ENCODE measurements around the gene XRCC1. TPM values are rescaled to one million over a fixed set of nuclear protein-coding genes. Genes with fewer than 3 reads are reported as not detected.

The XRCC1 gene
- total and polyA plus RNA-seq, 10 of the 15 experiments (the other 5 are each of a cell fraction or from before 2014, with no cell fraction given): 2.0 to 51.1 (median 33.7) TPM

DNA sequence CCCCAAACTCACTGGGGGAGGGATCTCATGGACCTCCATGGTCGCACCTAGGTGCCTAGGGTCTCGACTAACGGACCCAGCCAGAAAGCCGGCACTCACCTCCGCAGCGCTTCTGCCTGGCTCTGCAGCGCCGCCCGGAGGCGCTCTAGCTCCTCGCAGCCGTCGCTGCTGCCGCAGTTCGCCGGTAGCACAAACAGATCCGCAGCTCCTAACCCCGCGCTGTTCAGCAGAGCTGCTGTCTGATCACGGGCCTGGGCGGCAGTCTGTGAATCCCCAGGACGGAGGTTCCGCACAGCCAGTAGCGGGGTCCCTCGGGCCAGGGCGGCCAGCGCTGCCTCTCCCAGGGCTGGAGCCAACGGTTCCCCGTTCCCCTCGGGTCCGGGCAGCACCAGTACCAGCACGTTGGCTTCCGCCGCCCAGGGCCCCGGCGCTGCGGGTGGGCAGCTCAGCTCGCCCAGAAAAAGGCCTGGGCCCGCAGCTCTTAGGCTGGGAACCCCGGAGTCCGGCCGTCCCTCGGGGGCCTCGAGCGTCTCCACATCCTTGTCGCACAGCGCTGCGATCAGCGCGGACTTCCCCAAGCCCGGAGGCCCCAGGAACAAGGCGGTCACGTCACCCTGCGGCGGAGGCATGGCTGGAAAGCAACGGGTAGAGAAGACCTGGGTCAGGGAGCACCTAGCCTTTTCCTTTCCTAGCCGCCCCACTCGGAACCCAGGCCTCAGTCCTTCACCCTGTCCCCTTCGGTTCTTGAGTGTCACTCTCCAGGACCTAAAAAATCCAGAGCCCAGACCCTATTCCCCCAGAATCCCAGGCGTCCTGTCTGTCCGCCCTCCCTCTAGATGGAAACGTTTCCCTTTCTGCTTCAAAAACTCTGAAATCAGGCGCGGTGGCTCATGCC, 19.6 kb upstream of the XRCC1 start (continued):
- TF ChIP-seq, protein P1, sequence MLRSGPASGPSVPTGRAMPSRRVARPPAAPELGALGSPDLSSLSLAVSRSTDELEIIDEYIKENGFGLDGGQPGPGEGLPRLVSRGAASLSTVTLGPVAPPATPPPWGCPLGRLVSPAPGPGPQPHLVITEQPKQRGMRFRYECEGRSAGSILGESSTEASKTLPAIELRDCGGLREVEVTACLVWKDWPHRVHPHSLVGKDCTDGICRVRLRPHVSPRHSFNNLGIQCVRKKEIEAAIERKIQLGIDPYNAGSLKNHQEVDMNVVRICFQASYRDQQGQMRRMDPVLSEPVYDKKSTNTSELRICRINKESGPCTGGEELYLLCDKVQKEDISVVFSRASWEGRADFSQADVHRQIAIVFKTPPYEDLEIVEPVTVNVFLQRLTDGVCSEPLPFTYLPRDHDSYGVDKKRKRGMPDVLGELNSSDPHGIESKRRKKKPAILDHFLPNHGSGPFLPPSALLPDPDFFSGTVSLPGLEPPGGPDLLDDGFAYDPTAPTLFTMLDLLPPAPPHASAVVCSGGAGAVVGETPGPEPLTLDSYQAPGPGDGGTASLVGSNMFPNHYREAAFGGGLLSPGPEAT (IDR thresholded peaks at IDR 0.05; ENCODE audit: low read depth): 0 out of 2 replicates have a peak, but pooled peaks have one; percentile 42
- TF ChIP-seq ZNF207 (IDR thresholded peaks at IDR 0.05; ENCODE audit: borderline replicate concordance): no peak
- TF ChIP-seq YBX1 (IDR thresholded peaks at IDR 0.05): no peak
- no peak for TF ChIP-seq JUND (IDR thresholded peaks at IDR 0.05; ENCODE audit: low read depth, low read length)
- 0 out of 4 replicates have a peak, but pooled peaks of 1 of the 2 experiments have one; percentile 6 for TF ChIP-seq IKZF2 (IDR thresholded peaks at IDR 0.05)
- TF ChIP-seq, protein P2, sequence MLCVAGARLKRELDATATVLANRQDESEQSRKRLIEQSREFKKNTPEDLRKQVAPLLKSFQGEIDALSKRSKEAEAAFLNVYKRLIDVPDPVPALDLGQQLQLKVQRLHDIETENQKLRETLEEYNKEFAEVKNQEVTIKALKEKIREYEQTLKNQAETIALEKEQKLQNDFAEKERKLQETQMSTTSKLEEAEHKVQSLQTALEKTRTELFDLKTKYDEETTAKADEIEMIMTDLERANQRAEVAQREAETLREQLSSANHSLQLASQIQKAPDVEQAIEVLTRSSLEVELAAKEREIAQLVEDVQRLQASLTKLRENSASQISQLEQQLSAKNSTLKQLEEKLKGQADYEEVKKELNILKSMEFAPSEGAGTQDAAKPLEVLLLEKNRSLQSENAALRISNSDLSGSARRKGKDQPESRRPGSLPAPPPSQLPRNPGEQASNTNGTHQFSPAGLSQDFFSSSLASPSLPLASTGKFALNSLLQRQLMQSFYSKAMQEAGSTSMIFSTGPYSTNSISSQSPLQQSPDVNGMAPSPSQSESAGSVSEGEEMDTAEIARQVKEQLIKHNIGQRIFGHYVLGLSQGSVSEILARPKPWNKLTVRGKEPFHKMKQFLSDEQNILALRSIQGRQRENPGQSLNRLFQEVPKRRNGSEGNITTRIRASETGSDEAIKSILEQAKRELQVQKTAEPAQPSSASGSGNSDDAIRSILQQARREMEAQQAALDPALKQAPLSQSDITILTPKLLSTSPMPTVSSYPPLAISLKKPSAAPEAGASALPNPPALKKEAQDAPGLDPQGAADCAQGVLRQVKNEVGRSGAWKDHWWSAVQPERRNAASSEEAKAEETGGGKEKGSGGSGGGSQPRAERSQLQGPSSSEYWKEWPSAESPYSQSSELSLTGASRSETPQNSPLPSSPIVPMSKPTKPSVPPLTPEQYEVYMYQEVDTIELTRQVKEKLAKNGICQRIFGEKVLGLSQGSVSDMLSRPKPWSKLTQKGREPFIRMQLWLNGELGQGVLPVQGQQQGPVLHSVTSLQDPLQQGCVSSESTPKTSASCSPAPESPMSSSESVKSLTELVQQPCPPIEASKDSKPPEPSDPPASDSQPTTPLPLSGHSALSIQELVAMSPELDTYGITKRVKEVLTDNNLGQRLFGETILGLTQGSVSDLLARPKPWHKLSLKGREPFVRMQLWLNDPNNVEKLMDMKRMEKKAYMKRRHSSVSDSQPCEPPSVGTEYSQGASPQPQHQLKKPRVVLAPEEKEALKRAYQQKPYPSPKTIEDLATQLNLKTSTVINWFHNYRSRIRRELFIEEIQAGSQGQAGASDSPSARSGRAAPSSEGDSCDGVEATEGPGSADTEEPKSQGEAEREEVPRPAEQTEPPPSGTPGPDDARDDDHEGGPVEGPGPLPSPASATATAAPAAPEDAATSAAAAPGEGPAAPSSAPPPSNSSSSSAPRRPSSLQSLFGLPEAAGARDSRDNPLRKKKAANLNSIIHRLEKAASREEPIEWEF (IDR thresholded peaks at IDR 0.05; ENCODE audit: insufficient replicate concordance, low read depth, low read length): no peak
- no peak for TF ChIP-seq MTA2 (IDR thresholded peaks at IDR 0.05; ENCODE audit: low read depth)
- no peak for TF ChIP-seq PAX5 (IDR thresholded peaks at IDR 0.05; ENCODE audit: borderline replicate concordance, low read depth, low read length)
- no peak for TF ChIP-seq KDM1A (IDR thresholded peaks at IDR 0.05; ENCODE audit: borderline replicate concordance)
- TF ChIP-seq POLR2A (IDR thresholded peaks at IDR 0.05; ENCODE audit: low read depth, low read length): peak; percentile 71
- no peak for TF ChIP-seq MEF2B (IDR thresholded peaks at IDR 0.05; ENCODE audit: partially characterized antibody, poor library complexity, severe bottlenecking)
- no peak for TF ChIP-seq RAD51 (IDR thresholded peaks at IDR 0.05)
- peak; percentile 55; the same call in 1 of the 2 replicates for TF ChIP-seq NBN (IDR thresholded peaks at IDR 0.05)
- TF ChIP-seq NR2C2 (IDR thresholded peaks at IDR 0.05; ENCODE audit: borderline replicate concordance, control insufficient read depth, insufficient read length, low read depth): no peak
- no peak for TF ChIP-seq EZH2 (IDR thresholded peaks at IDR 0.05; ENCODE audit: borderline replicate concordance, control insufficient read depth, low read depth, low read length)
- TF ChIP-seq FOXK2 (IDR thresholded peaks at IDR 0.05): no peak
- TF ChIP-seq TAF1 (IDR thresholded peaks at IDR 0.05; ENCODE audit: borderline replicate concordance, low read depth, low read length): 0 out of 2 replicates have a peak, but pooled peaks have one; percentile 26
- TF ChIP-seq MYB (IDR thresholded peaks at IDR 0.05; ENCODE audit: borderline replicate concordance, low read depth, low read length): no peak; the same call in 1 of the 2 replicates
- TF ChIP-seq POLR2AphosphoS2 (IDR thresholded peaks at IDR 0.05; ENCODE audit: low read depth, low read length): no peak
- no peak for TF ChIP-seq ETV6 (conservative IDR thresholded peaks at IDR 0.05 in 1 of 2, IDR thresholded peaks at IDR 0.05 in 1 of 2; ENCODE audit: borderline replicate concordance in 1 of 2, low read depth in 1 of 2)
- TF ChIP-seq GABPA (IDR thresholded peaks at IDR 0.05; ENCODE audit: low read depth): no peak
- TF ChIP-seq STAT3 (IDR thresholded peaks at IDR 0.05; ENCODE audit: low read depth, low read length): no peak
- no peak for TF ChIP-seq NR2F1 (conservative IDR thresholded peaks at IDR 0.05)
- TF ChIP-seq BMI1 (IDR thresholded peaks at IDR 0.05; ENCODE audit: borderline replicate concordance): no peak
- no peak for TF ChIP-seq RBBP5 (conservative IDR thresholded peaks at IDR 0.05)

All from GM12878 (cell line).